SU-DHL-6 (cell line): ENCODE measurements around the gene CTNNAL1.

ENCODE experiments used
- CTCF ChIP-seq: fragments of 200-600 bp; sonication (generic); IDR thresholded peaks from one replicate; pipeline ENCODE4 v1.5.1; 2017; ENCODE audit warnings: antibody characterized with exemption, mild to moderate bottlenecking, low read length, moderate library complexity; ENCODE audit not compliant: insufficient read depth, poor library complexity, severe bottlenecking
- EZH2phosphoT487 ChIP-seq: fragments of 200-600 bp; sonication (generic), shearing (Covaris generic); conservative IDR thresholded peaks from 2 replicates; pipeline ENCODE4 v1.6.1; 2018; ENCODE audit warnings: mild to moderate bottlenecking, antibody characterized with exemption, low read length, moderate library complexity, mixed read lengths

- TF ChIP-seq CTCF = no peak
- no peak for TF ChIP-seq EZH2phosphoT487
Observed at GRCh38 chr9:109033941-109034700, 20.8 kb upstream of the CTNNAL1 start.
